Measurements from ENCODE around the gene PTPRE. TPM values are rescaled to one million over a fixed set of nuclear protein-coding genes. Genes with fewer than 3 reads are reported as not detected.

Gene PTPRE
- total RNA-seq, 1 experiment from 2014 or later = 0.70 TPM

GRCh38 chr10:127991543-127992255, 84.8 kb downstream of the PTPRE start:
- TF ChIP-seq CTCF (conservative IDR thresholded peaks at IDR 0.05) = no peak
- Histone ChIP-seq H3K9ac (ENCODE audit: extremely low read depth, insufficient read length, low read length) (no peak overlapping the region), H3K56ac (ENCODE audit: insufficient read length, low read depth, low read length) (no peak overlapping the region), H2BK12ac (ENCODE audit: insufficient read length, low read depth, low read length) (no peak overlapping the region), H3K9me3 (ENCODE audit: control insufficient read depth, low read depth, low read length) (no peaks in the 10 kb centered on the region), H4K20me1 (ENCODE audit: control insufficient read depth, insufficient read depth, insufficient read length) (no peaks in the 10 kb centered on the region), H2BK5ac (ENCODE audit: insufficient read length, low read length) (no peak overlapping the region), H3K79me2 (ENCODE audit: insufficient read depth, low read length) (no peaks in the 10 kb centered on the region), H2BK15ac (ENCODE audit: low read depth, low read length) (no peak overlapping the region), H4K8ac (replicated peaks; ENCODE audit: insufficient read length, low read depth, low read length) (no peak overlapping the region), H3K23me2 (ENCODE audit: insufficient read length, low read depth, low read length, poor library complexity, severe bottlenecking) (no peaks in the 10 kb centered on the region), H3K4ac (ENCODE audit: low read depth, low read length) (no peak overlapping the region), H4K5ac (ENCODE audit: insufficient read length, low read depth, low read length) (no peak overlapping the region), H3K27ac (ENCODE audit: insufficient read length, low read depth, low read length) (no peak overlapping the region), H3K79me1 (ENCODE audit: insufficient read depth, low read depth, low read length, poor library complexity, severe bottlenecking) (no peaks in the 10 kb centered on the region), H2BK20ac (ENCODE audit: low read depth, low read length, poor library complexity, severe bottlenecking) (no peak overlapping the region), H3K23ac (ENCODE audit: insufficient read length, low read depth, low read length) (no peak overlapping the region), H2BK120ac (ENCODE audit: low read depth, low read length, poor library complexity, severe bottlenecking) (no peak overlapping the region), H3K18ac (ENCODE audit: insufficient read length, low read depth, low read length) (no peak overlapping the region), H3T11ph (ENCODE audit: low read length) (no peak overlapping the region), H3K4me2 (ENCODE audit: insufficient read depth, insufficient read length, low read length) (no peak overlapping the region), H4K91ac (ENCODE audit: insufficient read length, low read depth, low read length) (no peak overlapping the region), H3K27me3 (ENCODE audit: insufficient read depth, low read length) (no peaks in the 10 kb centered on the region), H3K14ac (ENCODE audit: insufficient read depth, low read length) (no peak overlapping the region), H2AK5ac (ENCODE audit: insufficient read length, low read length) (no peak overlapping the region), H2AFZ (ENCODE audit: low read length) (no peak overlapping the region), H3K4me1 (ENCODE audit: insufficient read depth, low read length) (no peaks in the 10 kb centered on the region)
- no peaks in the 10 kb centered on the region; the same call in 1 of the 2 replicates for H3K27me3 Mint-ChIP-seq (ENCODE audit: low read depth)
- peaks cover 0 to 7% of the 10 kb centered on the region in 2 experiments; a peak in 1 of 4 replicates for H3K4me1 Mint-ChIP-seq
- no peaks in the 10 kb centered on the region for H3K9me3 Mint-ChIP-seq
- no CpG with 5 or more reads among the region's 8 CpGs for WGBS (ENCODE audit: extremely low coverage, insufficient read length, low lambda C conversion rate)
- no peaks in the 10 kb centered on the region for H3K36me3 Mint-ChIP-seq (ENCODE audit: insufficient read depth in 1 of 3, low read depth in 3 of 3)
- DNase-seq = no peak
- 0 out of 7 replicates have a peak overlapping the region, but pooled peaks of 1 of the 3 experiments have one; percentile 52 for H3K27ac Mint-ChIP-seq
- H3K4me3 Mint-ChIP-seq = no peak overlapping the region

All from H9 (cell line).